Midbrain (tissue), 1 donor: ENCODE results near the gene TOX3.
A peak's percentile ranks its signal among the peaks of the same experiment; 100 is the strongest.

ENCODE experiments used
- DNase-seq: peaks from one replicate; lab custom pipeline; 2025; lab: John Stamatoyannopoulos, UW

TOX3 gene

DNA sequence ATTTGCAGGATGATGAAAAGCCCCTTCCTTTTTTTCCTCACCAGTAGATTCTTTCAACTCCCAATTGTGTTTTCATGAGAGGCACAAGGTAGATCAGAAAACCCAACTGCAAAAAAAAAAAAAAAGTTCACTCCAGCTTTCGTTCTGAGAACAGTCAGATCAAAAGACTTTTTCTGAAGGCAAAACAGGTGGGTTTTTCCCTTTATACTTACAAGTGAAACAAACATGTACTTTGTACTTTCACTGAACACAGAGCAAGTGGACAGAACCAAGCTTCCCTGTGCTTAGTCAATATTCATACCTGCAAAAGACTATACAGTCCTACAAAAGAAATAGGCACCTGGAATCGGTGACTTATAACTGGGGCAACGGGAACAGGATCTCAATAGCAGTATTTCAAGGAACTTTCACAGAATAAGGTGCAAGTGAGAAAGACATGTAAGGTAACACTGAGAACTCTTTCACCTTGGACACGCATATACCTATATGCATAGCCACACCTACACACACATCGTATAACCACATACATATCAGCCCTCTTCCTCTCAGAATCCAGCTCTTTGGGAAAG lies 54.1 kb downstream of the TOX3 start:
- no peak for DNase-seq

DNA sequence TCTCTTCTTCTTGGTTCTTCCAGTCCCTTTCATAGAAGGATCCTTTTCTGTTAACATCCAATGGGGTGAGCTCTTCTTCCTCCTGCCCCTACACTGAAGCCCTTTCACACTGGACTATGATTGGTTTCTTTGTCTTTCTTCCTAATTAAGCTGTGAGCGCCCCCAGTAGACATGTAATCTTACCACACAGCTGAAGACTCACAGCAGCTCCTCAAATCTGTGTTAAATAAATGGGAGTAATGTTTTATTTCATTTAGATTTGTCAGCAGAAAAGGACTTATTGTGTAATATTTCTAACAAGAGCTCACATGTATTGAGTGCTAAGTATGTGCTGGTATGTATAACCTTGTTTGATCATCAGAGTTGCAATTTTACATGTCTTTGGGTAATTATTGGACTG lies 55.7 kb downstream of the TOX3 start:
- DNase-seq, result peak; percentile 70

- DNase-seq, result no peak
Measured at GRCh38 chr16:52489894-52490293, 57.0 kb downstream of the TOX3 start.

DNA sequence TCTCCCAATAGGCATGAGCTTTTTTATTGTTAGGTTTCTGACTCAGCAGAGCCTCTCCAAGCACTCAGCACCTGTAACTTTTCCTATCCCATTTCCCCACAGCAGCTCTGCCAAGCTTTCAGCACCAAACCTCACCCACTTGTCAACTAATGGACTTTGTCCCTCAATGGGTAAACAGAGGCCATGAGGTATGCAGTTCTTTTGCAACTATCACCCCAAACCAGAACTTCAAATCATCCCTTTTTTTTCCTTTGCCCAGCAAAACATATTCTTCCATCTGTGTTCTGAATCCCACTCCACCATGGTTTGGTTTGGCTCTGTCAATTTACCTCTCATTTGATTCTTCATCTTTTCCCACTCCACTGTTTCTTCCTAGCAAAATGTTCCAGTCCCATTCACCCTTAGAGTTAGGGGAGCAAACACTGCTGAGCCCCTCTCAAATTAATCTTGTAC lies 58.1 kb downstream of the TOX3 start:
- DNase-seq, result no peak

- DNase-seq, result no peak
Measured at GRCh38 chr16:52487849-52488457, 59.0 kb downstream of the TOX3 start.

GRCh38 chr16:52480237-52480636 lies 66.7 kb downstream of the TOX3 start:
- DNase-seq, result no peak

DNA sequence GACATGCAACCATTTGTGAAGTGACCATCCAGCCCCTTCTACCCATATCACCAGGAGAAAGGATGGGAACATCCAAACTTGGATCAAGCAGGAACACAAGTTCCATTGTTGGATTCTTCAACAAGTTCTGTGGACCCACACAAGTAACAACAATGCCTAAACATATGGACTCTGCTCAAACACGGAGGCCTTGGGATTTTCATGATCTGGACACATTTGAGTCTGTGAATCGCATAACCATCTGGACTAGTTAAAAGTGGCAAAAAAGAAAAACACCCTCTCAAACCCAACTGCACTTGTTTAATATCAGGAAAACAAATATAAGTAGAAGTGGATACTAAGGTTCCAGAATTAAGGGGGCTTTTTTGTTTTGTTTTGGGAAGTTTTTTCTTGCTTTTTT lies 70.8 kb downstream of the TOX3 start:
- DNase-seq, result no peak

DNA sequence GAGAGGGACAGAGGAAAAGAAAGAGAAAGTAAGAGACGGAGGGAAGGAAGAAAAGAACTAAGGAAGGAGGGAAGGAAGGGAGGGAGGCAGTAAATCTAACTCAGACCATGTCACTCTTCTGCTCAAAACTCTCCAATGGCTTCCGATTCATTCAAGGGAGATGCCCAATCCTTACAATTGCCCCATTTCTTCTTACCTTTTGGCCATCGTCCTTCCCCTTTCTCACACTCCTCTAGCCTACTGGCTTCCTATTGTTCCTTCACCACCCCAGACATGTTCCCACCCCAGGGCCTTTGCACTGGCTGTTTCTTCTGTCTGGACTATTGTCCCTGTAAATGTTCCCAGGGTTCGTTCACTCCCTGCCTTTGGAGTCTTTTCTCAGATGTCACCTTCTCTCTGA lies 72.3 kb downstream of the TOX3 start:
- no peak for DNase-seq

DNA sequence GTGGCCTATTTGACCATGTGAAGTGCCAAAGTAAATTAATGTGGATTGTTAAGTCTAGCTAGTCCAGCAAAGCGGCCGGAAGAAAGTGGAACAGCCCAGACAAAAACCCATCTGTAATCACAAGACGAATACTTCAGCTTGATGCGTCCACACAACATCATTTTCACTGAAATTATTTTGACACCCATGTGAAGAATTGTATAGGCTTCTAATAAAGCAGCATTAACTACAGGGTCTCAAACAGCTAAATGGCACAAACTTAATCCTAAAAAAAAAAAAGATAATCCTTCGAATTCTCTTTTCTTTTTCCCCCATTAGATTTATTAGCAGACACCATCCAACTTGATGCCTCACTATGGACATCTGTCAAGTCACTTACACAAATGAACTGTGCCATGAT lies 73.8 kb downstream of the TOX3 start:
- DNase-seq, result no peak

DNA sequence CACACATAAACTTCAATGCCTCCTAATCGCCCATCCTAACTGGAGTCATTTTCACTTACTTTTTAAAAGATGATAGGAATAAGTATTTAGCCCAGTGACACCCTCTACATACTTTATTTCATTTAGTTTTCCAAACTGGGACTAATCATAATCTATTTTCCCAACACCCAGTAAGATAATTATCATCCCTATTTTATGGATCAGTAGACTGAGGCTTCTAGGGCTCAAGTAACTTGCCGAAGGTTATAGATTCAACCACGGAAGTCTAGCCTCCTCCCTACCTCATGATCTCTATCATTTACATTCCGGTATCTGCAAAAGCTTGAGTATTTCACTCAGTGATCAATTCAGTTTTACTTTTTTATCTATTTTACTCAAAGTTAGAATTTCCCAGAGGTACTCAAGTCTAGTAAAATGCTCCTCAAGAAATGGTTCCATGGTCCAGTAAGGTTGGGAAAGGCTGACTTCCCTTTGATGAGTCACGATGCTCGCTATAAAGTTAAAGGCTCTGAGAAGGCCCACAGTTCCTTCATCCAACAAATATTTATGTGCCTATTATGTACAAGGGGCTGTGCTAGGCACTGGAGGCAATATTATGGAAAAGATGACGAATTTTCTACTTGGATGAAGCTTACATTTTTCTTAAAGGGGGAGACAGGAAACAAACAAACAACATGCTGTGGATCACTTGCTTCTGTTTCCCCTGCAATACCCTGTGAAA lies 75.1 kb downstream of the TOX3 start:
- DNase-seq, result no peak

- no peak for DNase-seq
Measured at GRCh38 chr16:52470585-52470984, 76.4 kb downstream of the TOX3 start.

DNA sequence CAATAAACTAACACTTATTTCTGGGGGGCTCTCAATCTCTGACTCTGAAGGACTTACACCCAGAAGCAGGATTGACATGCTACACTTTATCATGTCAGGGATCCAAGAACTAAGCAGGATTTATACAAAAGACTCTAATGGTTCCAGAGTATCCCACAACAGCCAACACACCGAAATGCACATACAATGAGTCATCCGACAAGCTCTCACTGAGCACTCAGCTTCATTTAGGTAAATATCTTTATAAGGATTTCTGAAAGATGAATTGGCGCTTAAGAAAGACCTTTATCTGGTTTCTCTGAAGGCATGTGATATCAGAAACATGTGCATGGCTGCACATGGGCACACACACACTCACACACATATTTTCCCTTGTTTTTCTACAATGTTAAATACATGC lies 77.2 kb downstream of the TOX3 start:
- no peak for DNase-seq

DNA sequence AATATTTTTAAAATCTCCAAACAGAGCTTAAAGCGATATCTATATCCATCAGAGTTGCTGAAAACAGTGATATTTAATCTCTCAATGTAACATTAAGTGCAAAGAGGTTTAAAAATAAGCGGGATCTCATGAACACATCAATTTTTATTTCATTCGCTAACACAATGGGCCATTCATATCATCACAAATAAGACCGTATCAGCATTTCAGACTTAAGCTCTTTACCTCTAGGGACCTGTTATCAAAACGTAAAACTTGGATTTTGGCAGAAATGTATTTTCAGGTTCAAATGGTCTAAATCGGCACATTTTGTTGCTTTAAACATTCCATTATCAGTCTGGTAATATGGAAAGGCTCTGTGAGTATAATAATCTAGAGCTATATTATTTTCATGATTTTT lies 77.9 kb downstream of the TOX3 start:
- no peak for DNase-seq

DNA sequence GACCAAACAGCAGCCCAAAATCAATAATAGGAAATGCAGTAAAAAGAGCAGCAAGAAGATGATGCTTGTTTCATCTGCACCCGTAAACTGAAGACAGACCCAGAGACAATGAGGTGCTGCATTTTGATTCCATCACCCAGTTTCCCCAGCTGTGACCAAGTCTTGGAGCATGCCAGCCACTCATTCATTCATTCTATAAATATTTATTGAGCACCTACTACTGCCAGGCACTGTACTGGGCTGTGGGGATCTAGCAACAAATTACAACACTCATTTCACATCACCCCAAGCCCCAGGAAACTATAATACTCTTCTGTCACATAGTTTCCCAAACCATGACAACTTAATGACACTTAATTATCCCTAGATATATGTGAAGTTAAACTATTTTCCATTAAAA lies 79.2 kb downstream of the TOX3 start:
- DNase-seq, result no peak

DNA sequence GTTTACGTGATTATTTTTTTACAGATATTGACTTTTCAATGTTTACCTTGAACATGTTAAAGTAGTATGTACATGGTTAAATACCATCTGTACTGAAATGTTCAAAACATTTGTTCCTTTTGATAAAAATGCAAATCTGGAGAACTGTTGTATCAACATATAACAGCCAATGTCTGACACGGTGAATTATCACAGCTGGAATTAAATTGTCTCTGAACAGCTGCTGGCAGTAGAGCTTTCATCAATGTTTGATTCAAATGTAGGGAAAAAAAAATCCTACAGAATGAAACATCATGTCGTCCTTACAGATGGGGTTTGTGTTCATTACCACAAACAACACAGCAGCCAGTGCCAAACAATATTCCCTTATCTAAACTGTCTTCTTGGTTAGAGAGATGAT lies 79.9 kb downstream of the TOX3 start:
- peak; percentile 26 for DNase-seq

GRCh38 chr16:52465711-52466267 lies 81.2 kb downstream of the TOX3 start:
- DNase-seq, result no peak

- DNase-seq, result no peak
Measured at GRCh38 chr16:52463904-52464303, 83.0 kb downstream of the TOX3 start.

DNA sequence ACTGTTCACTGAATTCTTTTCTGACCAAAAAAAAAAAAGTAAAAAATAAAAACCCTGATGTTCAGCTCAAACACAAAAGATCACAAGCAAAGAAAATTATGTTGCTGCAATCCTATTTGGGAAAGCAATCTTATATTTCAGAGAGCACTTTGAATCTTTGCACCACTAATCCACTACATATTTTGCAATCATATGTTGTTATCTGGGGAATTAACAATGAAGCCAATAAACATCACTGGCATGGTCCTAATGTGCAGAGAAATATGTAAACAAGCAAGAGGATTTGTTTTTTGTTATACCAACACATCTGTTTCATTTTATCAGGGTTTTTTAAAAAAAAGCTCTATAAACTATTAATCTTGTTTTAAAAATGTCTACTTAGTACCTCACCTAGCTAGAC lies 84.1 kb downstream of the TOX3 start:
- no peak for DNase-seq

- DNase-seq, result no peak
Measured at GRCh38 chr16:52460639-52461178, 86.2 kb downstream of the TOX3 start.

GRCh38 chr16:52456368-52456767 lies 90.6 kb downstream of the TOX3 start:
- peak; percentile 50 for DNase-seq

DNA sequence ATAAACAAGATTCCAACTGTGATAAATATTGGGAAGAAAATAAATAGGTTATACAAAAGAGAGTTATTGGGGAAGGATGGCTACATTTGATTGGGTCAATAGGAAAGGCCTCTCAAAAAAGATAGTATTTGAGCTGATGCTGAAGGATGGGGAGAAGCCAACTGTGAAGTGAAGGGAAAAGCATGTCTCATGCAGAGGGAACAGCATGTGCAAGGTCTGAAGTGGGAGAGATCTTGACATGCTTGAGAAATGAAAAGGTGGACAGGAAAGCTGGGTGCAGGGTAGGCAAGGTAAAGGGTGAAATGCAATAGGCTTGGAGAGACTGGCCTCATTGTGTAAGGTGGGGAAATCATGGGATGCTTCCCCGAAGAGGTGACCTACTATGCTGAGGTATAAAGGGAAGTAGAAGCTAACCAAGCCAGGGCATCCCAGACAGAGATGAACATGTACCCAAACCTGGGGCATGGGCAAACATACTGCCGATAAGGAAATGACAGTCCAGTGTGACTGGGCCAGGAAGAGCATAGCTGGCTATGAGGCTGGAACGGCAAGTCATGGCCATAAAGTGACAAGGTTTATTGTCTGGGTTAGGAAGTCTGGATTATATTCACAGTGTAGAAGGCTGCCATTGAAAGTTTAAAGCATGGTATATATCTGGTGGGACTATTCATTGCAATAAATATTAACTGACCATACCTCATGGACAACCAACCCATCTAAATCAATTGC lies 91.2 kb downstream of the TOX3 start:
- no peak for DNase-seq

GRCh38 chr16:52453644-52454043 lies 93.3 kb downstream of the TOX3 start:
- DNase-seq, result no peak
